CD8-positive, alpha-beta memory T cell (primary cell): ENCODE measurements around the gene CLCN6. TPM values are rescaled to one million over a fixed set of nuclear protein-coding genes. Genes with fewer than 3 reads are reported as not detected.

Source experiments
- CTCF ChIA-PET: fragments of 350-600 bp; sonication (Branson Sonifier 250); formaldehyde crosslinking; loops from one replicate; lab custom pipeline; 2021; ENCODE audit warnings: antibody characterized with exemption; lab: Charles Lee
- POLR2A ChIA-PET: fragments of 350-600 bp; sonication (Branson Sonifier 250); formaldehyde crosslinking; loops from one replicate; lab custom pipeline; 2021; ENCODE audit warnings: antibody characterized with exemption; lab: Charles Lee
- DNase-seq, 5 donors: peaks; one replicate each; pipeline versions ENCODE4 v3.0.0 to v3.0.0-alpha.2; 2020 to 2022; ENCODE audit warnings: mixed read lengths in 1 of 5
- H3K27ac ChIP-seq: one replicate; pipeline ENCODE4 v1.7.0; 2013; ENCODE audit warnings: low read depth, mild to moderate bottlenecking, low read length, moderate library complexity
- H3K27me3 ChIP-seq: 2 replicates; pipeline ENCODE4 v1.7.0; 2013; ENCODE audit warnings: low read length, mild to moderate bottlenecking; ENCODE audit not compliant: insufficient read depth, poor library complexity, severe bottlenecking
- H3K36me3 ChIP-seq: 2 replicates; pipeline ENCODE4 v1.7.0; 2013; ENCODE audit warnings: mild to moderate bottlenecking, low read length, moderate library complexity; ENCODE audit not compliant: insufficient read depth
- H3K4me1 ChIP-seq: 2 replicates; pipeline ENCODE4 v1.7.0; 2013; ENCODE audit warnings: mild to moderate bottlenecking, low read length, moderate library complexity; ENCODE audit not compliant: insufficient read depth
- H3K4me3 ChIP-seq: 2 replicates; pipeline ENCODE4 v1.7.0; 2013; ENCODE audit warnings: mild to moderate bottlenecking, low read length
- H3K9me3 ChIP-seq: 2 replicates; pipeline ENCODE4 v1.7.0; 2013; ENCODE audit warnings: mild to moderate bottlenecking, low read length
- H3K27ac Mint-ChIP-seq, 8 donors: one replicate each; pipeline ENCODE4 v1.8.0; 2020 to 2021; ENCODE audit warnings: mixed read lengths in 8 of 8, mild to moderate bottlenecking in 6 of 8, inconsistent platforms in 3 of 8, moderate library complexity in 3 of 8
- H3K27me3 Mint-ChIP-seq, 2 donors: one replicate each; pipeline ENCODE4 v1.8.0; 2020 to 2021; ENCODE audit warnings: mixed read lengths in 2 of 2, mild to moderate bottlenecking in 1 of 2, moderate library complexity in 1 of 2
- H3K36me3 Mint-ChIP-seq, 3 donors: one replicate each; pipeline ENCODE4 v1.8.0; 2020 to 2021; ENCODE audit warnings: mixed read lengths in 3 of 3, inconsistent platforms in 1 of 3, mild to moderate bottlenecking in 1 of 3
- H3K4me1 Mint-ChIP-seq, 3 donors: one replicate each; pipeline ENCODE4 v1.8.0; 2020 to 2021; ENCODE audit warnings: mixed read lengths in 3 of 3, inconsistent platforms in 1 of 3, mild to moderate bottlenecking in 1 of 3
- H3K4me3 Mint-ChIP-seq, 7 donors: one replicate each; pipeline ENCODE4 v1.8.0; 2020 to 2021; ENCODE audit warnings: mixed read lengths in 7 of 7, mild to moderate bottlenecking in 6 of 7, moderate library complexity in 4 of 7, inconsistent platforms in 2 of 7
- H3K9me3 Mint-ChIP-seq, 5 donors: one replicate each; pipeline ENCODE4 v1.8.0; 2020 to 2022; ENCODE audit warnings: mixed read lengths in 5 of 5, mild to moderate bottlenecking in 3 of 5, moderate library complexity in 2 of 5, inconsistent platforms in 1 of 5
- polyA plus RNA-seq: library from polyadenylated mRNA; unstranded; fragments of 300-500 nt; fragmentation: Illumina TruSeq; gene quantifications from one replicate; pipeline ENCODE4 v1.2.3, GENCODE V29; 2021
- total RNA-seq, 2 experiments: library from RNA; stranded (reverse); gene quantifications; one replicate each; pipeline ENCODE4 v1.2.3, GENCODE V29; 2021

The CLCN6 gene
- total and polyA plus RNA-seq, 3 experiments from 2014 or later, result 1.7 to 9.3 (median 8.9) TPM

- Histone ChIP-seq H3K9me3 (no peaks in the 10 kb centered on the region), H3K27ac (no peak overlapping the region), H3K36me3 (no peaks in the 10 kb centered on the region), H3K27me3 (no peaks in the 10 kb centered on the region), H3K4me3 (no peak overlapping the region), H3K4me1 (no peaks in the 10 kb centered on the region)
- CTCF ChIA-PET, result no interaction called here
- POLR2A ChIA-PET, result no interaction called here
- Mint-ChIP-seq H3K27me3 (peaks cover 0 to 3% of the 10 kb centered on the region in 2 donors), H3K36me3 (no peaks in the 10 kb centered on the region), H3K4me3 (no peak overlapping the region), H3K9me3 (no peaks in the 10 kb centered on the region), H3K27ac (no peak overlapping the region), H3K4me1 (no peaks in the 10 kb centered on the region)
- no peak for DNase-seq
These were observed 31.2 kb upstream of the CLCN6 start for GRCh38 chr1:11774753-11775152.

GRCh38 chr1:11777658-11778322, 28.2 kb upstream of the CLCN6 start:
- no peaks in the 10 kb centered on the region for H3K4me1 Mint-ChIP-seq
- H3K27me3 Mint-ChIP-seq, result peaks cover 3% of the 10 kb centered on the region in 2 donors
- Histone ChIP-seq H3K4me1 (no peaks in the 10 kb centered on the region), H3K4me3 (no peak overlapping the region), H3K27ac (no peak overlapping the region), H3K36me3 (no peaks in the 10 kb centered on the region), H3K27me3 (no peaks in the 10 kb centered on the region), H3K9me3 (no peaks in the 10 kb centered on the region)
- ChIA-PET CTCF (interaction anchor here (0.7 kb wide), 1 partner anchor 25 kb away, joined by 3 read pairs; no protein-coding TSS in a partner anchor), POLR2A (no interaction called here)
- DNase-seq, result no peak
- H3K4me3 Mint-ChIP-seq, result no peak overlapping the region
- H3K27ac Mint-ChIP-seq, result no peak overlapping the region
- H3K36me3 Mint-ChIP-seq, result no peaks in the 10 kb centered on the region
- H3K9me3 Mint-ChIP-seq, result no peaks in the 10 kb centered on the region

GRCh38 chr1:11778336-11778735, 27.7 kb upstream of the CLCN6 start:
- Mint-ChIP-seq H3K36me3 (no peaks in the 10 kb centered on the region), H3K4me1 (no peaks in the 10 kb centered on the region), H3K9me3 (no peaks in the 10 kb centered on the region), H3K27ac (no peak overlapping the region), H3K4me3 (no peak overlapping the region), H3K27me3 (peaks cover 0 to 3% of the 10 kb centered on the region in 2 donors)
- H3K4me1 ChIP-seq, result no peaks in the 10 kb centered on the region
- H3K36me3 ChIP-seq, result no peaks in the 10 kb centered on the region
- CTCF ChIA-PET, result interaction anchor here (0.7 kb wide), 1 partner anchor 24 kb away, joined by 3 read pairs; no protein-coding TSS in a partner anchor
- no peak overlapping the region for H3K27ac ChIP-seq
- no peak overlapping the region for H3K4me3 ChIP-seq
- POLR2A ChIA-PET, result no interaction called here
- H3K27me3 ChIP-seq, result no peaks in the 10 kb centered on the region
- no peak for DNase-seq
- no peaks in the 10 kb centered on the region for H3K9me3 ChIP-seq

- no peaks in the 10 kb centered on the region for H3K4me1 Mint-ChIP-seq
These were observed 27.0 kb upstream of the CLCN6 start for GRCh38 chr1:11778844-11779623.

GRCh38 chr1:11779715-11780379, 26.1 kb upstream of the CLCN6 start:
- POLR2A ChIA-PET, result no interaction called here
- H3K4me3 ChIP-seq, result no peak overlapping the region
- H3K9me3 Mint-ChIP-seq, result no peaks in the 10 kb centered on the region

More at GRCh38 chr1:11778844-11779623, 27.0 kb upstream of the CLCN6 start:
- ChIA-PET POLR2A (no interaction called here), CTCF (interaction anchor here (0.7 kb wide), 1 partner anchor 24 kb away, joined by 3 read pairs; no protein-coding TSS in a partner anchor)
- no peaks in the 10 kb centered on the region for H3K36me3 Mint-ChIP-seq
- Histone ChIP-seq H3K27me3 (no peaks in the 10 kb centered on the region), H3K9me3 (no peaks in the 10 kb centered on the region), H3K4me3 (no peak overlapping the region), H3K4me1 (no peaks in the 10 kb centered on the region), H3K36me3 (no peaks in the 10 kb centered on the region), H3K27ac (no peak overlapping the region)
- H3K27ac Mint-ChIP-seq, result no peak overlapping the region
- no peaks in the 10 kb centered on the region for H3K9me3 Mint-ChIP-seq
- DNase-seq, result no peak
- H3K27me3 Mint-ChIP-seq, result peaks cover 0 to 3% of the 10 kb centered on the region in 2 donors
- H3K4me3 Mint-ChIP-seq, result no peak overlapping the region

GRCh38 chr1:11780380-11781147, 25.4 kb upstream of the CLCN6 start:
- Histone ChIP-seq H3K36me3 (no peaks in the 10 kb centered on the region), H3K27ac (no peak overlapping the region), H3K9me3 (no peaks in the 10 kb centered on the region), H3K4me1 (peaks cover 12% of the 10 kb centered on the region), H3K4me3 (no peak overlapping the region), H3K27me3 (no peaks in the 10 kb centered on the region)
- Mint-ChIP-seq H3K4me3 (no peak overlapping the region), H3K36me3 (no peaks in the 10 kb centered on the region), H3K27ac (no peak overlapping the region), H3K9me3 (no peaks in the 10 kb centered on the region), H3K27me3 (peaks cover 0 to 3% of the 10 kb centered on the region in 2 donors), H3K4me1 (peaks cover 0 to 7% (median 3%) of the 10 kb centered on the region in 3 donors)
- ChIA-PET CTCF (no interaction called here), POLR2A (interaction anchor here (0.5 kb wide), 1 partner anchor 357 kb away, joined by 3 read pairs; no protein-coding TSS in a partner anchor)
- DNase-seq, result no peak

More at GRCh38 chr1:11779715-11780379, 26.1 kb upstream of the CLCN6 start:
- Histone ChIP-seq H3K4me1 (peaks cover 5% of the 10 kb centered on the region), H3K36me3 (no peaks in the 10 kb centered on the region), H3K9me3 (no peaks in the 10 kb centered on the region), H3K27me3 (no peaks in the 10 kb centered on the region), H3K27ac (no peak overlapping the region)
- DNase-seq, result no peak
- no peak overlapping the region for H3K27ac Mint-ChIP-seq
- H3K27me3 Mint-ChIP-seq, result peaks cover 0 to 3% of the 10 kb centered on the region in 2 donors
- no peaks in the 10 kb centered on the region for H3K36me3 Mint-ChIP-seq
- CTCF ChIA-PET, result no interaction called here
- H3K4me3 Mint-ChIP-seq, result peak overlapping the region in 1 of 7 donors; percentile 63
- no peaks in the 10 kb centered on the region for H3K4me1 Mint-ChIP-seq

GRCh38 chr1:11781297-11781696, 24.7 kb upstream of the CLCN6 start:
- Mint-ChIP-seq H3K4me1 (peaks cover 0 to 7% (median 3%) of the 10 kb centered on the region in 3 donors), H3K36me3 (no peaks in the 10 kb centered on the region), H3K9me3 (no peaks in the 10 kb centered on the region), H3K27ac (no peak overlapping the region), H3K27me3 (peaks cover 0 to 3% of the 10 kb centered on the region in 2 donors), H3K4me3 (no peak overlapping the region)
- ChIA-PET CTCF (no interaction called here), POLR2A (interaction anchor here (0.5 kb wide), 1 partner anchor 356 kb away, joined by 3 read pairs; no protein-coding TSS in a partner anchor)
- H3K27me3 ChIP-seq, result no peaks in the 10 kb centered on the region
- H3K9me3 ChIP-seq, result no peaks in the 10 kb centered on the region
- H3K27ac ChIP-seq, result no peak overlapping the region
- no peak for DNase-seq
- H3K4me1 ChIP-seq, result peaks cover 13% of the 10 kb centered on the region
- H3K36me3 ChIP-seq, result no peaks in the 10 kb centered on the region
- H3K4me3 ChIP-seq, result no peak overlapping the region
